Right lung (tissue), 5 donors: ENCODE results near the gene KCTD2. TPM values are rescaled to one million over a fixed set of nuclear protein-coding genes. Genes with fewer than 3 reads are reported as not detected.
A peak's percentile ranks its signal among the peaks of the same experiment; 100 is the strongest.

ENCODE experiments used
- DNase-seq, 2 donors: peaks; one replicate each; pipeline ENCODE4 v3.0.0-alpha.2; 2013
- polyA plus RNA-seq, 5 donors: library from polyadenylated mRNA; unstranded; fragments of 120-200 nt; gene quantifications; one replicate each; pipeline versions ENCODE4 v1.2.1 to v1.2.3, GENCODE V29; 2013; ENCODE audit warnings: inconsistent platforms in 1 of 5, low replicate concordance in 1 of 5; ENCODE audit not compliant: insufficient read length in 5 of 5, insufficient read depth in 1 of 5

The KCTD2 gene
- polyA plus RNA-seq, 5 donors: 25.0 to 29.1 (median 28.6) TPM

DNA sequence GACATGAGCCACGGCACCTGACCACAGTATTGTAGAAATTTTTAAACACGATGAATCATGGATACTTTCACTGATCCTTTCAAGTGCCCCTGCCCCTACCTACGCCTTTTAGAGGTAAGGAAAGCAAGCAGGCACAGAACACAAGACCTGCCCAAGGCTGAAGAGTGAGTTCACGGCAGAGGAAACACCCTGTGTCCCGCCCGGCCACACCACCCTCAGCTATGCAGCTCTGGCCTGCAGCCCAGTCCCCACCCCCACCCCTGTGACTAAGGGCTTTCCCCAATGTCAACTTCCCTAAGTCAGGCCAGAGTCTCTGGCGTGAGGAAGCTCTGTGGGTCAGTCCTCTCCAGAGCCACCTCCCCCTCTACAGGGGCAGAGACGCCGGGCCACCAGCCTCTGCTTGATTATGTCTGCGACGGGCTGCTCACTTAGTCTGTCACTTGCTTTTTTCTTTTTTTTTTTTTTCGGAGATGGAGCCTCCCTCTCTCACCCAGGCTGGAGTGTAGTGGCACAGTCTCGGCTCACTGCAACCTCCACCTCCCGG is 49.1 kb downstream of the KCTD2 start:
- DNase-seq: peak; percentile 74 to 80

DNA sequence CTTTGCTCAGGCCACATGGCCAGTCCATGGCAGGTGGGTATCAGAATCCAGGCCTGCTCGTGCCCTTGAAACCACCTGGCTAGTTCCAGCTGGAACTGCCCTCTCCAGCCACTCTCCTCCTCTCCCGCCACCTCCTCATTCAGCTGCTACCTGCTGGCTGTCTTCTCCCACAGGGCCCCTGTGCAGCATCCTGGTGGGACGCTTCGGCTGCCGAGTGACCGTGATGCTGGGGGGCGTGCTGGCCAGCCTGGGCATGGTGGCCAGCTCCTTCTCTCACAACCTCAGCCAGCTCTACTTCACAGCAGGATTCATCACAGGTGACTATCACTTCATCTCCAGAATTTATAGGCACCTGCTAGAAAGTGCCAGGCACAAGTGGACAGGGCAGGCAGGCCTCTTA is 50.8 kb downstream of the KCTD2 start:
- DNase-seq: no peak

DNA sequence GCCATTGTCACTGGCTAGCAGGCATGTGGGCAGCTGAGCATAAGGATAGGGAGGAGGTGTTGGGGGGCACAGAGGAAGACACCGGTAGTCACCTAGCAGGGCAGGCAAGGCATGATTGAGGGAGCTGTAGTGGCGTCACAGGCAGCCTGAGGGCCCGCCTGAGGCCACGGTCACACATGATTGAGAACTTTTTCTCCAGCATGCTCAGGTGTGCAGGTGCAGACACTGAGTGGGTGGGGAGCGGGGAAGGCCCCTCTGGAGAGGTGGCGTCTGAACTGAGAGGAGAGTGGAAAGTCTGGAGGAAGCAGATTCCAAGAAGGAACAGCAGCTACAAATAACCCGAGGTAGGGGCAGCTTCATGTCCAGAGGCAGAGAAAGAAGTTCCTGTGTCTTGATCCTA is 51.8 kb downstream of the KCTD2 start:
- DNase-seq: no peak

DNA sequence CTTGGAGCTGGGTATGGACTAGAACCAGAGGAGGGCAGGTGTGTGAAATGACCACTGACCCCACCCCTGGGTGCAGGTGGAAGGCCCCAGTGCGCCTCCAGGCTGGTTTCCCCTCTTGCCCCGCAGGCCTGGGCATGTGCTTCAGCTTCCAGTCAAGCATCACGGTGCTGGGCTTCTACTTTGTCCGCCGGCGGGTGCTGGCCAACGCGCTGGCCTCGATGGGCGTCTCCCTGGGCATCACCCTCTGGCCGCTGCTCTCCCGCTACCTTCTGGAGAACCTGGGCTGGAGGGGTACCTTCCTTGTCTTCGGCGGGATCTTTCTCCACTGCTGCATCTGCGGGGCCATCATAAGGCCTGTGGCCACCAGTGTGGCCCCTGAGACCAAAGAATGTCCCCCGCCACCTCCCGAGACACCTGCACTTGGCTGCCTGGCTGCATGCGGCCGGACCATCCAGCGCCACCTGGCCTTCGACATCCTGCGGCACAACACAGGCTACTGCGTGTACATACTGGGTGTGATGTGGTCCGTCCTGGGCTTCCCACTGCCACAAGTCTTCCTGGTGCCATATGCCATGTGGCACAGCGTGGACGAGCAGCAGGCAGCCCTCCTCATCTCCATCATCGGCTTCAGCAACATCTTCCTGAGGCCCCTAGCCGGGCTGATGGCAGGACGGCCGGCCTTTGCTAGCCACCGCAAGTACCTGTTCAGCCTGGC is 53.0 kb downstream of the KCTD2 start:
- DNase-seq: no peak

- DNase-seq: no peak
Observed at GRCh38 chr17:75102385-75102821, 55.4 kb downstream of the KCTD2 start.

DNA sequence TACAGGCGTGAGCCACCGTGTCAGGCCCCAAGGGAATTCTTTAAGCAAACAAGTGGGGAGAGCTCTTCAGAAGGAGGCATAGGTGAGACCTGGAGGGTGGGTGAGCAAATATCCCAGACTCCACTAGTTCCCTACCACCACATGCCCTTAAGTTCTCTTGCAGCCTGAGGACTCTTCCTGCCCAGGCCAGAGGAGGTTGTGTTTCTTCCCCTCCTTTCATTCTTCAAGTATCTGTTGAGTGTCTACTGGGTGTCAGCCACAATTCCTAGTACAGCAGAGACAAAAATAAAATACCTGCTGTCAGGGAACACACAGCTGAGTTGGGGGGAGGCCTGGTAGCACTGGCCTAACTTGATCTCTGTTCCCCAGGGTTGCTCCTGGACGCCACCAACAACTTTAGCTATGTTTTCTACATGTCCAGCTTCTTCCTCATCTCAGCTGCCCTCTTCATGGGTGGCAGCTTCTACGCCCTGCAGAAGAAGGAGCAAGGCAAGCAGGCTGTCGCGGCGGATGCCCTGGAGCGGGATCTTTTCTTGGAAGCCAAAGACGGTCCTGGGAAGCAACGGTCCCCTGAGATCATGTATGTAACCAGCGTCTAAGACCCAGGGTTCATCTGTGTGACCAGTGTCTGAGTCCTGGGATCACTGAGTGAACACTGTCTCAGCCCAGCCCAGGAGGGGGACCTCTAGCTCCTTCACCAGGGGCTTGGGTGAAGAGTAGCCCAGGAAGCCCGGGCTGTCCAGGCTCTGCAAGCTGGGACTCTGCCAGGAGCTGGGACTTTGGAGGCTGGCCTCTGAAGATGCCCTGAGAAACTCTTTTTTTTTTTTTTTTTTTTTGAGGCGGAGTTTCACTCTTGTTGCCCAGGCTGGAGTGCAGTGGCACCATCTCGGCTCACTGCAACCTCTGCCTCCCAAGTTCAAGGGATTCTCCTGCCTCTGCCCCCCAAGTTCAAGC is 56.9 kb downstream of the KCTD2 start:
- DNase-seq: no peak

DNA sequence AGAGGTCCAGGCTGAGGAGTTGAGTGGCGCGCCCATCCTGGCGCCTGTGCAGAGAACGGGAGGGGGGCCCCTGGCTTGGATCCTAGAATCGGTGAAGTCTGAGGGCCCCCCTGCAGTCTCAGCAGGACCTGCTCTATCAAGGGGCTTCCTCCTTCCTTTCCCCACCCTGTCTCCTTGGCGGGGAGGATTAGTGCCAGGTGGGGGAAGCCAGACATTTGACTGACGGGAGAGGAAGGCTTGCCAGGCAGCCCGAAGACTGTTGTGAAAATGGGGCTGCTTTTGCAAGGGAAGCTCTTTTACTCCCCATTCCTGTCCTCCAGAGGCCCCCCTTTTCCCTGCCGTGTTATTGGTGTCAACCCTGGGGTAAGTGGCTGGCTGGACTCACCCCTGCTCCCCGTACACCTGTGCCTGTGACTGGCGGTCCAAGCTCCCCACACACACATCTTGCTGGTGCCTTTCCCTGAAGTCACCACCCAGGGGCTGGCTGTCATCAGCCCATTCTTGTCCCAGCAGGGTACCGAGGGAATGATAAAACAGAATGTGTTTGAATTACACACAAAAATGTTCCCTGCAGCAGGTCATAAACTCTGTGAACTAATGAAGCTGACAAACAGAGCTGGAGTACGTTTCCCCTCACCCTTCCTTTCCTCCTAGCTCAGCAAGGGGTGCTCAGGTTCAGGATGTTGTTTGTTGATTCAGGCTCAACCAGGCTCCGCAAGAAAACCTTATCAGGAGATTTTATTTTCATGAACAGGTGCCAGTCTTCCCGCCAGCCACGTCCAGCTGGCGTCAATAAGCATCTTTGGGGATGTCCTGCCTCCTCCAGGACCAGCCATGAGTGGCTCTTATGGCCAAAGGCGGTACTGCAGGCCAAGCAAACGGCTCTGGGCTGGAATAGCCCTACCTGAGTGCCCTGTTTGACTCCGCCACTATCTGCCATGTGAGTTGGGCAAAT is 58.4 kb downstream of the KCTD2 start:
- no peak for DNase-seq

DNA sequence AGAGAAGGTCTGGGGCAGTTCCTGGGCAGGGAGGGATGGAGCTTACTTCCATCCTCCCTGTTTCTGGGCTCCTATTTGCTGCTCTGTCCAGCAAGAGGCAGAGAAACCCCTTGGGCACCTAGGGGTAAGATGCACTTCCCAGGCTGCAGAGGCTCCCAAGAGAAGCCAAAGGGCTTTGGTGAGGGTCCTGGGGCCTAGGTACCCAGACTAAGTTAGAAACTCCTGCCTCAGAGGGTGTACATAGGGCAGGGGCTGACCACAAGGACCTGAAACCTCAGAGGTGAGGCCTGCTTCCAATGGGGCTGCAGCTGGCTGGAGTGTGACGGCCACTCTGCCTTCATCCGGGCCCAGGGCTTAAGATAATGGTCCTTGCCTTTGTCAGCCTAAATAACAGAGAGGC is 61.2 kb downstream of the KCTD2 start:
- DNase-seq: no peak

- DNase-seq: no peak
Observed at GRCh38 chr17:75109046-75109406, 62.0 kb downstream of the KCTD2 start.

DNA sequence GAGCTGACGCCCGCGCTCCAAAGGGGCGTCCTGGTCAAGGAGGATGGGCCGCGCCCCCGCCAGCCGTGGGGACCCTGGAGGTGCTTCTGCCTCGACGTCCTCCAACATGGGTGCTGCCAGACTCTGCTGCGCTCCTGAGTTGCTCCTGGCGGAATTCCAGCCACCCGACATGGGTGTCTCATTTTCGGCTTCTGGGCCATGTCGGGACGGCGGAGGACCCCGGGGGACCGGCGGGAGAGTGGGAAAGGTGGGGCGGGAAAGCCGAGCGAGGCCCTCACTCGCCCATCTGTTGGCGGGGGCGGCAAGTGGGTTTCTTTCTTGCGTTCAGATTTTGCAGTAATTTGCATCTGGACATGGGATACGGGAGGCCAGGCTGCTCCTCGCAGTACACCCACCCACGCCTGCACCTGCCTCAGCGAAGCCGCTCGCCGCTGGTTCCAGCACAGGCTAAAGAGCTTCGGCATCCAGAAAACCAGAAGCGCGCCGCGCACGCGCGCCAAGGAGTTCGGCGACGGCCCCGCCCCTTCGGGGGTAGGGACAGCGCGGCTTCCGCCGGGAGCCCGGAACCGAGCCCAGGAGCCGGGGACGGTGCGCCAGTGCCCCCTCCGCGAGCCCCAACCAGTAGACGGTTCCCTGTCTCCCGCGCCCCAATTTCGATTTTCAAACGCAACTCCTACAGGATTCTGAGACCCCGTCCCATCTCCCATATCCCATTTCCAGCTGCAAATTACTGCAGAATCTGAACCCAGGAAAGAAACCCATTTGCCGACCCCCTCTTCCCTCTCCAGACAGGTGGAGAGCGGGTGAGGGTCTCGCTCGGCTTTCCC is 62.6 kb downstream of the KCTD2 start, which contains the start of gene ARMC7:
Gene ARMC7 (plus strand): TSS at position 563 of the 827 bp plus-strand sequence. CDS start 320 bp downstream, outside the sequence.
- DNase-seq: peak; percentile 79 to 81

DNA sequence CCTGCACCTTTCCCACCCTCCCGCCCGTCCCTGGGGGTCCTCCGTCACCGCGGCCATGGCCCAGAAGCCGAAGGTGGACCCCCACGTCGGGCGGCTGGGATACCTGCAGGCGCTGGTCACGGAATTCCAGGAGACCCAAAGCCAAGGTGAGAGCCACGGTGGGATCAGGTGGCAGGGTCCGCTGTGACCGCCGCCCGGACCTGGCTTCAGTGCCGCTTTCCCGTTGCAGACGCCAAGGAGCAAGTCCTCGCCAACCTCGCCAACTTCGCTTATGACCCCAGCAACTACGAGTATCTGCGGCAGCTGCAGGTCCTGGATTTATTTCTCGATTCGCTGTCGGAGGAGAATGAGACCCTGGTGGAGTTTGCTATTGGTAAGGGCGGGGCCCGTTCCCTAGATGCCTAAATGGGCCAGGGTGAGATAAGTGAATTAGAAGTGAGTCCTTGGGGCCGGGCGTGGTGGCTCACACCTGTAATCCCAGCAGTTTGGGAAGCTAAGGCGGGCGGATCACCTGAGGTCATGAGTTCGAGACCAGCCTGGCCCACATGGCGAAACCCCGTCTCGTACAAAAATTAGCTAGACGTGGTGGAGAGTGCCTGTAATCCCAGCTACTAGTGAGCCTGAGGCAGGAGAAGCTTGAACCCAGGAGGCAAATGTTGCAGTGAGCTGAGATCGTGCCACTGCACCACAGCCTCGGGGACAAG is 63.4 kb downstream of the KCTD2 start:
- no peak for DNase-seq

DNA sequence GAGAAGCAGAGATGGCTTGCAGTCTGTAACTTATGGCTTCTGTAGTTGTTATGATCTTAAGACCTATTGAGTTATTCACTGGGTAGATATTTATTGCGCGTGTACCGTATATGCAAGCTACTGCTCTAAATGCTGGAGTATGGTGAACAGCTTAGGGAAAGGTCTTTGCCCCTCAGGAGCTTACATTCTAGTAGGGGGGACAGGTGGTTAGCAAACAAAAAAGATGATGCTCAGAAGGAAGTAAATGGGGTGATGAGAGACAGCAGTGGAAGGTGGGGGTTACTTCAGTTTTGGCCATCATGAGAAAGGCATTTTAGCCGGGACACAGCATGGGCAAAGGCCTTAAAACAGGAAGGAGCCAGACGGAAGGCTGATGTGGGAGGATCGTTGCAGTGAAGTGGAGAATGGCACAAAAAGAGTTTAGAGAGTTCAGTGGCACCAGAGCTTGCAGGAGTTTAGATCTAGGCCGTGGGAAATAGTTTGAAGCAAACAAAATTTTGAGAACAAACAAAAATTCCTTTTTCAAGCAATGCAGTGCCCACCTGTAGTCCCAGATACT is 64.8 kb downstream of the KCTD2 start:
- no peak for DNase-seq

DNA sequence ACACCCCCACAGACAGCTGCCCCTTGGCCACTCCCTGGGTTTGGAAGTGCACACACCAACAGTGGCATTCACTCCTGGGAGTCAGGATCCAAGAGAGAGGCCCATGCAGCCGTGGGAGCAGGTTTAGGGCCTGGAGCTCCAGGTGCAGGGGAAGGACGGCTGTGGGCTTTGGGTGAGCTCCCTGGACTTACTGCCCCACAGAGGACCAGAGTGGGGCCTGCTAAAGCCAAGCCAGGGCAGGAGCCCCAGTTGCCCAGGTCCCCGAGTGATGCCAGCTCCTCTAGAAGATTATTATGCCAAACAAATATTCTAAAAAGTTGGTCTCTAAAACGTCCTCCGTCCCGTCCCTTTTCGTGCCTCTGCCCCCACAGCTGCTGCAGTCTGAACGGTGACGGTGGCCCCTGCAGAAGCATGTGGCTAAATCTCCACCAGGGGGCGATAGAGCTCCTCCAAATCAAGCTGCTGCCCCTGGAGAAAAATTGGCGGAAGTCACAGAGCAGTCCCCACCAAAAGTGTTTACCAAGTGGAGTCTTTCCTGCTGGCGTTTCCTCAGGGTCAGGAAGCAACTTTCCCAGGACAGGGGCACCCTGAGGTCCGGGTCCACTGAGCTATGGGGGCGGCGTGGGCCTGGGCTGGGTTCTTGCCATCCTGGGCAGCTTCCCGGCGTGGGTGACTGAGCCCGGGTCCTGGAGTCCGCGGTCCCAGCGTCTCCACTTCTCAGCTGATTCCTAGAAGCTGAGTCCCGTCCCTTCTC is 67.0 kb downstream of the KCTD2 start:
- peak; percentile 88 to 93 for DNase-seq

DNA sequence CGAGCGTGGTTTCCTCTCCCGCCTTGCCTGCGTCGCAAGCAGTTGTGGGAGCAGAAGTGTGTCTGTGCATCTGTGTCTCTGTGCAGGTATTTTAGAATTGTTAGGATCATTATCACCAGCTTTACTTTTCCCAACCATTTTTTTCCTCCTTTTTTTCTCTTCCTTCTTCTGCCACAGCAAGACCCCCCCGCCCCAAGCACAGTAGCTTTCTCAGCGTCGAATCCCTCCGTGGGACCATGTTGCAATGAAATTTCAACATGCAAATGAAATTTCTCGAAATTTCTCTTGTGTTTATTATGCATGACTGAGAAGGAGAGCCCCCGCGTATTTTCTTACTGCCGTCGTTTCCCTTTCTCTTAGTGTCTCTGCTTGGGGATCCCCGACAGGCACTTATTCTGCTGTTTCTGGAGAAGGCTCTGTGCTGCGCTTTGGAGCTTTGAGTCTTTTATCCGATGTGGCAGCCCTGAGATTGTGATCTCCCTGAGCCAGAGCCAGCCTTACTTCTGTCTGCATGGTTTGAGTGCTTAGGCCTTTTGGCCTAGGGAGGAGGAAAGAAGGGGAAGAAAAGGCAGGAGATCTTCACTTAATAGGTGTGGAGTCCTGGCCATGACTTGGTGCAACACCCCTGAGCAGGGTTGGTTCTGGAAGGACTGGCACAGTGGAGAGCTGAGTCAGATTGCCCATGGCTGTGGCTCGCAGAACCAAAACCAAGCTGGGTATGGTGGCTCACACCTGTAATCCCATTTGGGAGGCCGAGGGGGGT is 67.7 kb downstream of the KCTD2 start:
- no peak for DNase-seq
